ENCODE measurements around the gene TTC27.

- TF ChIP-seq CTCF (IDR thresholded peaks at IDR 0.05; ENCODE audit: low read depth, low read length) (no peak), EZH2phosphoT487 (IDR thresholded peaks at IDR 0.05; ENCODE audit: low read depth) (no peak)
These were observed 19.4 kb downstream of the TTC27 start for GRCh38 chr2:32647180-32647651.
